PC-3 (cell line): ENCODE measurements around the gene ADAMTSL2. TPM values are rescaled to one million over a fixed set of nuclear protein-coding genes. Genes with fewer than 3 reads are reported as not detected.

Source experiments
- ATAC-seq: fragments of 200-7000 bp; cut with Tn5 transposase; 2 replicates; pipeline ENCODE4 v1.9.1; 2020; ENCODE audit warnings: mild to moderate bottlenecking, moderate library complexity
- BruUV-seq: library from RNA; stranded (reverse); fragments of 400-500 nt; replicated peaks from 2 replicates; lab custom pipeline; 2021; lab: Mats Ljungman, UMichigan
- CTCF ChIA-PET: fragments of 300-600 bp; sonication (Branson Sonifier 250); formaldehyde crosslinking; loops from one replicate; lab custom pipeline; 2022; ENCODE audit warnings: antibody characterized with exemption; lab: Charles Lee
- POLR2A ChIA-PET: fragments of 300-600 bp; sonication (Branson Sonifier 250); formaldehyde crosslinking; loops from one replicate; lab custom pipeline; 2022; ENCODE audit warnings: antibody characterized with exemption; ENCODE audit not compliant: unreplicated experiment; lab: Charles Lee
- DNase-seq: peaks from one replicate; pipeline ENCODE4 v3.0.0-alpha.2; 2015
- H2AFZ ChIP-seq: fragments of 300-600 bp; sonication (generic); 2 replicates; pipeline ENCODE4 v1.6.0; 2016; ENCODE audit warnings: antibody characterized with exemption, low read length
- H3F3A ChIP-seq: fragments of 300-600 bp; sonication (generic); one replicate; pipeline ENCODE4 v1.6.0; 2017; ENCODE audit warnings: antibody characterized with exemption, low read length, control low read depth, mild to moderate bottlenecking; ENCODE audit not compliant: unreplicated experiment
- H3K27ac ChIP-seq: fragments of 300-600 bp; sonication (generic); 2 replicates; pipeline ENCODE4 v1.5.1; 2016; ENCODE audit warnings: mild to moderate bottlenecking, low read length
- H3K27me3 ChIP-seq: fragments of 300-600 bp; sonication (generic); 2 replicates; pipeline ENCODE4 v1.6.1; 2016; ENCODE audit warnings: low read length, mixed read lengths
- H3K36me3 ChIP-seq: fragments of 300-600 bp; sonication (generic); 2 replicates; pipeline ENCODE4 v1.6.1; 2016; ENCODE audit warnings: low read depth, mixed run types, low read length, mixed read lengths
- H3K4me1 ChIP-seq: fragments of 300-600 bp; sonication (generic); 2 replicates; pipeline ENCODE4 v1.5.1; 2016; ENCODE audit warnings: low read length; ENCODE audit not compliant: insufficient read depth
- H3K4me2 ChIP-seq: fragments of 300-600 bp; sonication (generic); 2 replicates; pipeline ENCODE4 v1.6.0; 2016; ENCODE audit warnings: low read length
- H3K4me3 ChIP-seq: fragments of 300-600 bp; sonication (generic); 2 replicates; pipeline ENCODE4 v1.5.1; 2016; ENCODE audit warnings: mild to moderate bottlenecking, low read length, mixed read lengths
- H3K79me2 ChIP-seq: fragments of 300-600 bp; sonication (generic); 2 replicates; pipeline ENCODE4 v1.6.1; 2017; ENCODE audit warnings: low read length, mixed read lengths
- H3K9ac ChIP-seq: fragments of 300-600 bp; sonication (generic); 2 replicates; pipeline ENCODE4 v1.6.0; 2016; ENCODE audit warnings: mild to moderate bottlenecking, low read length
- H3K9me2 ChIP-seq: fragments of 300-600 bp; sonication (generic); replicated peaks from 2 replicates; pipeline ENCODE4 v1.6.1; 2016; ENCODE audit warnings: mixed run types, low read length, mixed read lengths
- H3K9me3 ChIP-seq: fragments of 300-600 bp; sonication (generic); 2 replicates; pipeline ENCODE4 v1.6.1; 2016; ENCODE audit warnings: low read length, mixed read lengths
- H4K20me1 ChIP-seq: fragments of 300-600 bp; sonication (generic); 2 replicates; pipeline ENCODE4 v1.6.1; 2016; ENCODE audit warnings: low read length, mixed read lengths
- CTCF ChIP-seq: fragments of 300-600 bp; sonication (generic); conservative IDR thresholded peaks from 2 replicates; pipeline ENCODE4 v1.5.1; 2017; ENCODE audit warnings: antibody characterized with exemption, low read depth, mild to moderate bottlenecking, low read length
- EZH2 ChIP-seq: fragments of 300-600 bp; sonication (generic); IDR thresholded peaks from one replicate; pipeline ENCODE4 v1.6.1; 2017; ENCODE audit warnings: antibody characterized with exemption, mild to moderate bottlenecking, low read length; ENCODE audit not compliant: unreplicated experiment
- EZH2phosphoT487 ChIP-seq: fragments of 300-600 bp; sonication (generic); IDR thresholded peaks from 2 replicates; pipeline ENCODE4 v1.6.1; 2018; ENCODE audit warnings: mild to moderate bottlenecking, antibody characterized with exemption, low read length, borderline replicate concordance
- intact Hi-C: fragments of 100-400 bp; cut with micrococcal nuclease; formaldehyde crosslinking; loops from 2 replicates; pipeline ENCODE4 v1.9.0; 2023
- total RNA-seq: library from RNA; depleted of rRNA; stranded (reverse); fragments of >200 nt; gene quantifications from 2 replicates; pipeline ENCODE4 v1.2.3, GENCODE V29; 2014

The ADAMTSL2 gene
- total RNA-seq, 1 experiment from 2014 or later: not detected

GRCh38 chr9:133492061-133493021 is 42.2 kb upstream of the ADAMTSL2 start:
- Histone ChIP-seq H4K20me1 (no peaks in the 10 kb centered on the region), H3K4me1 (no peaks in the 10 kb centered on the region), H3K9me2 (no peaks in the 10 kb centered on the region), H3K4me2 (no peak overlapping the region), H3K79me2 (no peaks in the 10 kb centered on the region), H3K9ac (no peak overlapping the region), H3K4me3 (no peak overlapping the region), H3K27ac (no peak overlapping the region), H3K36me3 (no peaks in the 10 kb centered on the region), H3F3A (no peaks in the 10 kb centered on the region), H3K9me3 (no peaks in the 10 kb centered on the region), H3K27me3 (no peaks in the 10 kb centered on the region), H2AFZ (no peak overlapping the region)
- TF ChIP-seq EZH2: no peak
- no peak for TF ChIP-seq EZH2phosphoT487
- no peak for TF ChIP-seq CTCF
- ChIA-PET POLR2A (no interaction called here), CTCF (no interaction called here)
- intact Hi-C loops: no loop called here
- no peak for ATAC-seq
- BruUV-seq: no TSS peak
- no peak for DNase-seq

- BruUV-seq: no TSS peak
Observed at GRCh38 chr9:133493428-133493827, 41.1 kb upstream of the ADAMTSL2 start.

More at GRCh38 chr9:133493428-133493827, 41.1 kb upstream of the ADAMTSL2 start:
- Histone ChIP-seq H3K4me3 (no peak overlapping the region), H2AFZ (no peak overlapping the region), H4K20me1 (no peaks in the 10 kb centered on the region), H3K4me2 (no peak overlapping the region), H3F3A (no peaks in the 10 kb centered on the region), H3K27ac (no peak overlapping the region), H3K4me1 (no peaks in the 10 kb centered on the region), H3K36me3 (no peaks in the 10 kb centered on the region), H3K9me3 (no peaks in the 10 kb centered on the region), H3K9me2 (no peaks in the 10 kb centered on the region), H3K27me3 (no peaks in the 10 kb centered on the region), H3K9ac (no peak overlapping the region), H3K79me2 (no peaks in the 10 kb centered on the region)
- TF ChIP-seq CTCF (no peak), EZH2 (no peak), EZH2phosphoT487 (no peak)
- CTCF ChIA-PET: no interaction called here
- intact Hi-C loops: no loop called here
- DNase-seq: no peak
- POLR2A ChIA-PET: no interaction called here
- ATAC-seq: no peak
